Measurements from ENCODE around the gene RNF207.

Gene RNF207, protein sequence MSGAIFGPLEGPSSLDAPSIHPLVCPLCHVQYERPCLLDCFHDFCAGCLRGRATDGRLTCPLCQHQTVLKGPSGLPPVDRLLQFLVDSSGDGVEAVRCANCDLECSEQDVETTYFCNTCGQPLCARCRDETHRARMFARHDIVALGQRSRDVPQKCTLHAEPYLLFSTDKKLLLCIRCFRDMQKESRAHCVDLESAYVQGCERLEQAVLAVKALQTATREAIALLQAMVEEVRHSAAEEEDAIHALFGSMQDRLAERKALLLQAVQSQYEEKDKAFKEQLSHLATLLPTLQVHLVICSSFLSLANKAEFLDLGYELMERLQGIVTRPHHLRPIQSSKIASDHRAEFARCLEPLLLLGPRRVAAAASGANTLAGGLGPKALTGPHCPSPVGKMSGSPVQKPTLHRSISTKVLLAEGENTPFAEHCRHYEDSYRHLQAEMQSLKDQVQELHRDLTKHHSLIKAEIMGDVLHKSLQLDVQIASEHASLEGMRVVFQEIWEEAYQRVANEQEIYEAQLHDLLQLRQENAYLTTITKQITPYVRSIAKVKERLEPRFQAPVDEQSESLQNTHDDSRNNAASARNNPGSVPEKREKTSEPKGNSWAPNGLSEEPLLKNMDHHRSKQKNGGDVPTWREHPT

DNA sequence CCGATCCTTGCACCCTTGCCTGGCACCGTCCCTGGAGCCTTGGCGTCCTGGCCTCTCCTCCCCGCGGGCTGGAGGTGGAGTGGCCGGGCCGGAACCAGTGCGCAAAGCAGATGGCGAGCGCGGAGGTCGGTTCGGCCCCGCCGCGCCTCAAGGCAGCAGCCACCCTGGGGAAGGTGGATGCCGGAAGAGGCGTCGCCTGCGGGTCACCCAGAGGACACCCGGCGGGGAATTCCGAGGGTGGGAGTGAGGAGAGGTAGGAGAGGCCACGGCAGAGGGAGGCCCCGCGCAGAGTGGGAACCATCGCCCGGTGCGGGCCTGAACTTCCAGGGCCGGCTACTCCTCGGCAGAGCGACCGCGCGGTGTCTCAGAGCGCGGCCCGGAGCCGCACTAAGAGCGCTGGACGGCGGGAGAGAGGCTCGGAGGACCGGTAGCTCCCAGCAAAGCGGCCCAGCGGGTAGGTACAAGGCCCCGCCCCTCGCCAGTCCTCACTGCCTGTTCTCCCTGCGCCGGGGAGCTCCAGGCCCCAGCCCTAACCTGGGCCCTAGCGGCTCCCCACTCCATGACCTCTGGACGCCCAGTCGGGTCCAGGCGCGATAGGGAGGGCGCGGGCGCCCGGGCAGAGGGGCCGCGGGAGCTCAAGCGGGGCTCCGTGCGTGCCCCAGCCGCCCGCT lies at the start of gene RNF207:
TSS of gene RNF207 (plus strand) at position 271 of the 671 bp plus-strand sequence. CDS start 417 bp downstream, outside the sequence.
- peak; percentile 62 to 63 for DNase-seq (ENCODE audit: low read depth in 2 of 2)

- no peak for DNase-seq (ENCODE audit: low read depth in 2 of 2)
These were observed 48.8 kb upstream of the RNF207 start for GRCh38 chr1:6157132-6157527.

DNA sequence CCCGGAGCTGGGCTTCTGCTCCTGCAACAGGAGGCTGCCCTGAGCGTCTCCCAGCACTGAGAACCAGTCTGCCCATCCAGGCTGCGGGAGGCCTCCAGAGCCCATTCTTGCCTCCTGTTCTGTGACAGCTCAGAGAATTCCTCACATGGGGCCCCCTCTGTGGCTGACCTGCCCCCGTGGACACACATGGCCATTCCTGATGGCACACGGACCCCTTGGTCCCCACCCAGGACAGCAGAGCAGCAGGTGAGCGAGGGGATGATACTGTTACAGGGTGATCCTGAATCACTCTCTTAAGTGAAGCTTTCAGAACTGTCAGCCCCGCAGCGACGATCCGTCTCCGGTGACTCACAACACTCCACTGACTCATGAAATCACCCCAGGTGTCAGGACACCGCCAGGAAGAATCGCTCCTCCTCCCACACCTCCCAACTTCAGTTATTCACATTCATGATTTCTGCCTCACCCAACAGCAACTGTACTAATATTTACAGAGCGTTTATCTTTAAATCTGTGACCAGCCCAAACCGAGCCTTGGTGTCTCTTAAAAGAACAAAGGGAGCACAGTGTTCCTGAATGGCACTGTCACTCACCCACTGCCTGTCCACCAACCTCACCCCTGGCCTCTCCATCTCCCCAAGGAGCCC lies 48.3 kb upstream of the RNF207 start:
- DNase-seq (ENCODE audit: low read depth in 2 of 2): peak; percentile 11 to 41

DNA sequence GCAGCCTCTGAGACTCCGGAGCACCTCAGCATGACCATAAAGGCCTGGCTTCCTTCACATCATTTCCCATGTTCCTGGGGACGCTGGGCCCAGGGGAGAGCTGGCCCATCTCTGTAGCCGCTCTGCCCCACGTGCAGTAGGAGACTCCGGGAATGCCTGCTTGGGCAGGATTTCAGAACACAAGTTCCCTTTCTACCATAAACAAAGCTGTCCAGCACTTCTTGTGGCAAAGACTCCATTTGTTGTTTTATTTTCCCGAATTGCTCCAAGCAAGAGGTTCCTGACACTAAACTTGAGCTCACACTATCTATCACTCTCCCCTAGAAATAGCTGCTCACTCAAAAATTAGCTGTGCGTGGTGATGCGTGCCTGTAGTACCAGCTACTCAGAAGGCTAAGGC lies 47.7 kb upstream of the RNF207 start:
- DNase-seq (ENCODE audit: low read depth in 2 of 2): no peak

DNA sequence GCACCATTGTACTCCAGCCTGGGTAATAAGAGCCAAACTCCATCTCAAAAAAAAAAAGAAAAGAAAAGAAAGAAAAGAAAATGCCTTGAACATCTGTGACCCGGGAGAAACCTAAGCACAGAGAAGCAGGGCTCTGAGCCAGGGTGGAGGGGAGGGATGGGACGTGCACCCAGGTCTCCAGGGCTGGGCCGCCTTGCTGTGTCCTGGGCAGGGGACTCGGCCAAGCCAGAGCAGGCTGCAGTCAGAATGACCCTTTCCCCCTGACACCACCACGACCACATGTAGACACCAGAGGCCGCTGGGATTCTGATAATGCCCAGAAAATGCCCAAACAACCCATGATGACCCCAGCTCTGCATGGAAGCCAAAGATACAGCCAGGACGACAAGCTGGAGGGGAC lies 43.6 kb upstream of the RNF207 start:
- DNase-seq (ENCODE audit: low read depth in 2 of 2): no peak

DNA sequence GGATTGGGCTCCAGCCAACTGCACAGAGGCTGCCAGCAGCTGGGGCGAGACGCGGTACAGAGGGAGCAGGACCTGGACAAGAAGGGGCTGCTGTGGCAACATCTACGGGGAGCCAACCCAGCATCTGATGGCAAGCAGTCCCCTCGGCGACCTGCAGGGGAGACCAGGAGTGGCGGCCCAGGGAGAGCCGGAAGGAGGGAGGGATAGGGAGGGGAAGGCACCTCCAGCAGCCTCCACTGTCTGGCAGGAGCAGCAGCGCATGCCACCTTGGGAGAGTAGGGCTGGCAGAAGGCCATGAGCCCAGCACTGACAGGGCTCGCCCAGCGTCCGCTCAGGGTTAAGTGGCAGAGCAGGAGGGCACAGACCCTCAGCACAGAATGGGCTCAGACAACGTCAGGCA lies 43.1 kb upstream of the RNF207 start:
- DNase-seq (ENCODE audit: low read depth in 2 of 2): no peak

DNA sequence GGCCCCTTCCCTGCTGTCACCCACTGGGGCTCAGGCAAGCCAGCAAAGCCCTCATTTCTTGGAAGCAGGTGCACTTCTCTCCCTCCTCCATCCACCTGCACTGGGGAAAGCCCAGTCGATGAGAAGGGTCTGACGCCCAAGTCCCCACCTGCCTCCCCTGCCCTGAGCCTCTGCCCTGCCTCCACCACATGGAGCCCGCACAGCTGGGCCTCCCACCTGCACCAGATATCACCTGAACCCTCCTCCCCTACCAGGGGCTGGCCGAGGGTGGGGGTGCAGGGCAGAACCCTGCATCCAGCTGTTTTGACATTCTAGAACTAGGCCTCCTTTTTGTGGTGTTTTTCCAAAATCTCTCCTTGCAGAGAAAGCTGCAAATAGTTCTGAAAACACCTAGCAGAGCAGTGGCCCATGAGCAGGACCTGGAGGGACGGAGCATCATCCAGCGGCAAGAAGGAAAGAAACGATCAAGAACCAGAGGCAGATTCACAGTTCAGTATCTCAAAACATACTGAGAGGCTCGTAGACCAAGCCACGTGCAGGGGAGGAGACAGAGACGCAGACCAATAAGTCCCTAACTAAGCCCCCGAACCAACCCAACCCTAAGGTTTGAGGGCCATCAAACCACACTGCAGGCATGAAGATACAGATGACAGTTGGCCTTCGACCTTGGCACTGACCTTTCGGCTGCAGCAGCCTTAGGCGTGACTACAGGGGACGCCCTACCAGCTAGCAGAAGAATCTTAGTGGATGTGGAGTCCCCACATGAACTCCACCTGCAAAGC lies 42.5 kb upstream of the RNF207 start:
- DNase-seq (ENCODE audit: low read depth in 2 of 2): no peak

- DNase-seq (ENCODE audit: low read depth in 2 of 2): no peak
These were observed 41.8 kb upstream of the RNF207 start for GRCh38 chr1:6163973-6164617.

DNA sequence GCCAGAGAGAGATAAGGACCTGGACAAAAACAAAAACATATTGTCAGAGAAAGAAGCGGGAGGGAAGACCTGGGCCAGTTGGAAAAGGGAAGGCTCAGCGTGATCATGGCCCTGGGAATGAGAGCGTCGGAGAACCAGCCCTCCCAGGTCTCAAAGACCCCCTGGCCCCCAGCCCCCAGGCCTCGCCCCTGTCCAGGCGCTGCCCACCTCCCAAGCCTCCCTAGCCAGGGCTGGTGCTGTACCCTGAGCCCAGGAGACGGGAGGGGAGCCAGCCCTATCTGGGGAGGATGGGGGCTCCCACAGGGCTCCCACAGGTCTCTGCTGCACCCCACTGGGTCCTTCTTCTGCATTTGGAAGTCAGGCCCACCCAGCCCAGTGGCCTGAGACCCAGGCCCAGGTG lies 40.9 kb upstream of the RNF207 start:
- no peak for DNase-seq (ENCODE audit: low read depth in 2 of 2)

GRCh38 chr1:6165441-6165985 lies 40.4 kb upstream of the RNF207 start:
- no peak for DNase-seq (ENCODE audit: low read depth in 2 of 2)

- DNase-seq (ENCODE audit: low read depth in 2 of 2): no peak
These were observed 39.7 kb upstream of the RNF207 start for GRCh38 chr1:6166221-6166620.

- DNase-seq (ENCODE audit: low read depth in 2 of 2): no peak
These were observed 39.1 kb upstream of the RNF207 start for GRCh38 chr1:6166655-6167390.

DNA sequence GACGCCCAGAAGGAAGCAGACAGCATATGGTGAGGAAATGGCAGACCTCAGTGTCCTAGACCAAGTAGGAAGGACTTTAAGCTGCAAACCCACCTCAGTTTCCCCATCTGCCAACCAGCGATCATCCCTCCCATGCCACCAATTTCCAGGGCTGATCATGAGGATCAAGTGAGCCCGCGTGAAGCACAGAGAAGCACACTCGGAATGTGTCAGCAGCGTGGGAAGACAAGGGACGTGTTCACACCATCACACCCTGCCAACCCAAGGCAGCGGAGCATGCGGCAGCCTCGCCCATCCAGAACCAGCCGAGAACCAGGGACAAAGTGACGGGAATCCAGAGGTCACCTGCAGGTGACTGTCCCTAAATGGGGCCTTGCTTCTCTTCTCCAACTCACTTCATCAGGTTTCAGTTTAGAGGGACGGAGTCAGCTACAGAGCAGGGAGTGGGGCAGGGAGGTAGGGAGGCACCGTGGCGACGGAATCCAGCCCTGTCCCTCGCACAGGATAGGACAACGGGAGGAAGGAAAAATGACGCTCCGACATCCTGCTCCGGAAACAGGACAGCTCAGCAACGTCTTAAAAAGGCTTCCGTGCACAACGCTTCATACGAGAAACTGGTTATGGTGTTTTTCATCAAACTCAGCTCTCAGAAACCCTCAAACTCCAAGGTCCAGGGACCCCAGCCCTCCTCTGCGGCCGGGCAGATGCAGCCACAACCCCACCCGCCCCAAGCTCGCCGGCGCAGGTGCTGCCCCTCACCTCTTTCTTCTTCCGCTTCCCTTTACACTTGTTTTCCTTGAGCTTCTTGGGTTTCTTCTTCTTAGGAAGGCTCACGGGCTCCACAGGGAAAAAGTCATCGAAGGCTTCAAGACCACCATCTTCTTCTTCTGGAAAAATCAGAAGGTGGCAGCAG lies 38.3 kb upstream of the RNF207 start:
- no peak for DNase-seq (ENCODE audit: low read depth in 2 of 2)

DNA sequence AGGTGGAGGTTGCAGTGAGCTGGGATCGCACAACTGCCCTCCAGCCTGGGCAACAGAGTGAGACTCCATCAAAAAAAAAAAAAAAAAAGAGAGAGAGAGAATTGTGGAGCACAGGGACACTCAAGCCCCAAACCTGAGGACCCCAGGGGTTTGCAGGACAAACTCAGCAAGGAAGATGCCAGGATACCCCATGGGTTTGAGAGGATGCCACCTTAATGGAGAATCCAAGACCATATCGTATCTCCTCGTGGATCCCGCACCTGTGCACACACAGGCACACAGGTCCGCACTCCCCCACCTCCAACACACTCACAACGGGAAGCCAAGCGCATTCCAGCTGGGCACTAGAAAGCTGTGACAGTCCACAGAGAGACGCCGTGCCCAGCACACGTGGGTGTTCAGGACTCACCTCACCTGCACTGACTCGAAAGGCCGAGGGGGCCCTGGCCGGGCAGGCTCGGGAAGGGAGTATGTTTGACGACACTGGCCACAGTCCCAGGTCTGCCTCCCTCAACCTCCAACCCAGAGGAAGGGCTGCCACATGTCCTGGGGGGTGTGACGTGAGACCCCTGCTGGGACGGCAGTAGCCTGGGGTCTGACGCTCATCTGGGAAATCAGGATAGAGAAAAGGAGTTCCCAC lies 36.9 kb upstream of the RNF207 start:
- no peak for DNase-seq (ENCODE audit: low read depth in 2 of 2)

DNA sequence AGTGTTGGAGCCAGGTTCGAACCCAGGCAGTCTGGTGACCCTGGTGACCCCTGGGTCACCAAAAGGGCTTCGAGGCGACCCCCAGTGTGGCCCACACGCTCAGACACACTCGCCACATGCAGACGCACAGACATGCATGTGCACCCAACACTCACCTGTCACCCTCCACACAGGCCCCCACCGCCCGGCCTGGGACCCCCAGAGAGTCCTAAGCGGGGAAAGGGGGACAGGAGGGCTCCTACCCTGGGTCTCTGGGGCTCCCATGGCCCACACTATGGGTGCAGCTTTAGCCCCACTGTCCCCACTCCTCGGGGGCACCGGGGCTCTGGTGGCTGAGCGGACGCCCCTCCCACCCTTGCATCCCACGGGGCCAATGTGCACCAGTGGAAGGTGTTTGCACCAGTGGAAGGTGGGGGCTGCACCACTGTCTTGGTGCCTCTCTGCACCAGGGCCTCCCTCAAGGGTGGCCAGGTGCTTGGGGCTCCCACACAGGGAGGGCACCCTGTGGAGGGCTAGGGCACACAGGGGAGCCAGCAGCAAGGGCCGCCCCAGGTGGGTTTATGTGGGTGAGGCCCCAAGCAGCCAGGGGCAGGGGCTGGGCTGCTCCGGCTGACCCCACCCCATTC lies 35.7 kb upstream of the RNF207 start:
- DNase-seq (ENCODE audit: low read depth in 2 of 2): no peak

DNA sequence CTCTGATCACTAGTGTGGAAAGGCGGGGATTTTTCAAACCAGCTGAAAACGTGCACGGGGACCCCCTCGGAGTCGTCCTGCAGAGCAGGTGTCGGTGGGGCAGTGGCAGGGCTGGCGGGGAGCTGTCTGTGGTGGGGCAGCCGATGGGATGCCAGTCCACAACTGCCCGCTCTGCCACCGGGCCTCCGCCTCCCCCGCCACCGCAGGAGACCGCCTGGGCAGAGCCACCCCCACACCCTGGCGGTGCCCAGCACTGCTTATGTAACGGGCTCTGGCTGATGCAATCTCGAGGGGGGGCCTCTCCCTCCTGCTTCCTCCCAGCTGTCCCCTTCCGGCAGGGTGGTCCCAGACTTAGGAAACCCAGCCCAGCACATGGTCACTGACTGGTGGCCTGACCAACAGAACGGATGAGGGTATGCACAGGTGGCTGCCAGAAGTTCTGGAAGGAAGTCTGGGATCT lies 35.1 kb upstream of the RNF207 start:
- no peak for DNase-seq (ENCODE audit: low read depth in 2 of 2)

DNA sequence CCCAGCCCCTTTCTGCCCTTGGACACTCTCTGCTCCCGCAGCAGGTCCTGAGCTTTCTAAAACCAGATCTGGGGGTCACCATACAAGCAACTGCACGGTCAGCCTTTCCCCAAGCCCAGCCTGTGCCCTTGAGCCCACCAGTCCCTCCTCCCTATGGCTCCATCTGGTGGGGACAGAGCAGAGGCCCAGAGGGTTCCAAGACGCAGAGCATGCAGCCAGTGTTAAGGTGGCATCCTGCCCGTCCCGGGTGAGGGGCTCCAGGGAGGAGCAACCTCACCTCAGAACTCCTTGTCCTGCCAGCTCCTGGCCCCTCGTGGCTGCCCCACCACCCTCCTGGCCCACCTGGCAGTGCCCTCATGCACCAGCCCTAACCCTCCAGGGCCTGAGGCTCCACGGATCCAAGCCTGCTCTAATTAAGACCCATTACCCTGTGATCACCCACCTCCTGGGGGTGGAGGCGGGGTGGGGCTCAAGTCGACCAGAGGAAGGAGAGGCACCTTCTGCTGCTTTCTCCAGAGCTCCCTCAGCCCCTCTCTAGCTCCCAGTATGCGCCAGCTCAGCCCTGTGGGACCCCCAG lies 34.3 kb upstream of the RNF207 start:
- DNase-seq (ENCODE audit: low read depth in 2 of 2): no peak

GRCh38 chr1:6172549-6172948 lies 33.4 kb upstream of the RNF207 start:
- no peak for DNase-seq (ENCODE audit: low read depth in 2 of 2)
